GM12891 (cell line): ENCODE results near the gene TNRC6C.

Source experiments
- PAX5 ChIP-seq: IDR thresholded peaks from 2 replicates; pipeline ENCODE4 v1.6.1; 2011; ENCODE audit warnings: low read length, moderate library complexity, mild to moderate bottlenecking; ENCODE audit not compliant: insufficient read depth, severe bottlenecking
- POLR2A ChIP-seq: IDR thresholded peaks from 2 replicates; pipeline ENCODE4 v1.6.1; 2011; ENCODE audit warnings: low read depth, low read length, control low read depth
- POLR2AphosphoS5 ChIP-seq: IDR thresholded peaks from 2 replicates; pipeline ENCODE4 v1.6.1; 2011; ENCODE audit warnings: low read depth, low read length, control low read depth
- POU2F2 ChIP-seq: IDR thresholded peaks from 2 replicates; pipeline ENCODE4 v1.6.1; 2011; ENCODE audit warnings: low read depth, mild to moderate bottlenecking, control low read depth, low read length, moderate library complexity

- TF ChIP-seq POLR2A: no peak
- no peak for TF ChIP-seq POU2F2
- TF ChIP-seq POLR2AphosphoS5: no peak
- no peak for TF ChIP-seq PAX5
Observed at GRCh38 chr17:78126895-78127238, 168.4 kb downstream of the TNRC6C start.
